HEK293 (cell line): ENCODE results near the gene BRCA2.

Experiments used
- CTCF ChIA-PET: fragments of 350-600 bp; formaldehyde crosslinking; extraction: SDS; loops from one replicate; lab custom pipeline; 2021; ENCODE audit warnings: antibody characterized with exemption; lab: Yijun Ruan, JAX
- POLR2A ChIA-PET: fragments of 300-600 bp; formaldehyde crosslinking; extraction: SDS; loops from one replicate; lab custom pipeline; 2020; ENCODE audit warnings: antibody characterized with exemption, inconsistent platforms; lab: Yijun Ruan, JAX
- H3K27ac ChIP-seq: fragments of 200-500 bp; sonication (Bioruptor generic); 2 replicates; pipeline ENCODE4 v1.5.1; 2014; ENCODE audit warnings: low read depth, low read length, control low read depth, inconsistent platforms; ENCODE audit errors: extremely low read depth
- H3K36me3 ChIP-seq, 2 experiments: fragments of 200-500 bp in 1 of 2; sonication (Bioruptor generic) in 1 of 2; 1 replicate in 1 of 2; 2 replicates in 1 of 2; pipeline ENCODE4 v1.5.1; 2014 to 2017; ENCODE audit warnings: inconsistent platforms in 2 of 2, low read length in 2 of 2; ENCODE audit not compliant: control insufficient read depth in 2 of 2, insufficient read depth in 1 of 2
- H3K4me1 ChIP-seq: fragments of 200-500 bp; sonication (Bioruptor generic); 2 replicates; pipeline ENCODE4 v1.5.1; 2014; ENCODE audit warnings: mild to moderate bottlenecking, low read length, inconsistent platforms; ENCODE audit not compliant: control insufficient read depth, insufficient read depth
- H3K4me3 ChIP-seq: 2 replicates; pipeline ENCODE4 v1.5.1; 2011; ENCODE audit warnings: low read depth, mild to moderate bottlenecking, control low read depth, low read length, moderate library complexity
- H3K9me3 ChIP-seq: fragments of 200-500 bp; sonication (Bioruptor generic); 2 replicates; pipeline ENCODE4 v1.5.1; 2014; ENCODE audit warnings: low read depth, low read length, inconsistent platforms; ENCODE audit not compliant: control insufficient read depth, insufficient read depth
- GLIS1 ChIP-seq: fragments of 450-650 bp; formaldehyde crosslinking; IDR thresholded peaks from 2 replicates; pipeline ENCODE4 v1.5.1; 2016; ENCODE audit warnings: missing biosample characterization, missing genetic modification characterization
- SP2 ChIP-seq: fragments of 450-650 bp; formaldehyde crosslinking; IDR thresholded peaks from 2 replicates; pipeline ENCODE4 v1.5.1; 2016; ENCODE audit warnings: missing biosample characterization, missing genetic modification characterization
- TCF7L2 ChIP-seq: IDR thresholded peaks from 2 replicates; pipeline ENCODE4 v1.6.1; 2011; ENCODE audit warnings: low read depth, mild to moderate bottlenecking, inconsistent platforms, low read length, moderate library complexity, borderline replicate concordance
- YY2 ChIP-seq: fragments of 450-650 bp; formaldehyde crosslinking; IDR thresholded peaks from 2 replicates; pipeline ENCODE4 v1.5.1; 2016; ENCODE audit warnings: missing biosample characterization, missing genetic modification characterization
- ZBTB1 ChIP-seq: fragments of 450-650 bp; formaldehyde crosslinking; IDR thresholded peaks from 2 replicates; pipeline ENCODE4 v1.5.1; 2016; ENCODE audit warnings: missing biosample characterization, missing genetic modification characterization
- ZFP37 ChIP-seq: fragments of 450-650 bp; formaldehyde crosslinking; IDR thresholded peaks from 2 replicates; pipeline ENCODE4 v1.5.1; 2016; ENCODE audit warnings: missing biosample characterization, missing genetic modification characterization
- ZNF10 ChIP-seq: fragments of 450-650 bp; formaldehyde crosslinking; IDR thresholded peaks from 2 replicates; pipeline ENCODE4 v1.5.1; 2017; ENCODE audit warnings: missing biosample characterization, missing genetic modification characterization
- ZNF146 ChIP-seq: fragments of 450-650 bp; formaldehyde crosslinking; IDR thresholded peaks from 2 replicates; pipeline ENCODE4 v1.5.1; 2016; ENCODE audit warnings: missing biosample characterization, missing genetic modification characterization
- ZNF16 ChIP-seq: fragments of 450-650 bp; formaldehyde crosslinking; IDR thresholded peaks from 2 replicates; pipeline ENCODE4 v1.5.1; 2016; ENCODE audit warnings: low read depth, missing biosample characterization, missing genetic modification characterization
- ZNF274 ChIP-seq, 2 experiments: fragments of 200-500 bp in 1 of 2; fragments of 450-650 bp in 1 of 2; sonication (Bioruptor generic) in 1 of 2; formaldehyde crosslinking in 1 of 2; IDR thresholded peaks; 2 replicates each; pipeline versions ENCODE4 v1.5.1 to v1.6.1; 2014 to 2016; ENCODE audit warnings: borderline replicate concordance in 1 of 2, inconsistent platforms in 1 of 2, low read length in 1 of 2, missing biosample characterization in 1 of 2, missing genetic modification characterization in 1 of 2
- ZNF37A ChIP-seq: fragments of 450-650 bp; IDR thresholded peaks from 2 replicates; pipeline ENCODE4 v1.5.1; 2018; ENCODE audit warnings: missing biosample characterization, missing genetic modification characterization
- ZNF658 ChIP-seq: fragments of 450-650 bp; formaldehyde crosslinking; IDR thresholded peaks from 2 replicates; pipeline ENCODE4; 2016; ENCODE audit warnings: missing biosample characterization, missing genetic modification characterization
- ZNF701 ChIP-seq: fragments of 450-650 bp; formaldehyde crosslinking; IDR thresholded peaks from 2 replicates; pipeline ENCODE4 v1.5.1; 2016; ENCODE audit warnings: missing biosample characterization, missing genetic modification characterization
- ZNF707 ChIP-seq: fragments of 450-650 bp; formaldehyde crosslinking; IDR thresholded peaks from 2 replicates; pipeline ENCODE4 v1.5.1; 2016; ENCODE audit warnings: missing biosample characterization, missing genetic modification characterization
- ZNF776 ChIP-seq: fragments of 450-650 bp; formaldehyde crosslinking; IDR thresholded peaks from 2 replicates; pipeline ENCODE4 v1.5.0; 2017; ENCODE audit warnings: missing biosample characterization, missing genetic modification characterization, borderline replicate concordance
- ZNF785 ChIP-seq: fragments of 450-650 bp; formaldehyde crosslinking; IDR thresholded peaks from 2 replicates; pipeline ENCODE4 v1.5.1; 2016; ENCODE audit warnings: missing biosample characterization, missing genetic modification characterization
- ZNF792 ChIP-seq: fragments of 450-650 bp; formaldehyde crosslinking; IDR thresholded peaks from 2 replicates; pipeline ENCODE4 v1.5.1; 2016; ENCODE audit warnings: missing biosample characterization, missing genetic modification characterization
- ZSCAN4 ChIP-seq: fragments of 450-650 bp; formaldehyde crosslinking; IDR thresholded peaks from 2 replicates; pipeline ENCODE4 v1.5.1; 2017; ENCODE audit warnings: missing biosample characterization, missing genetic modification characterization
- TF ChIP-seq, protein P1 (sequence below): fragments of 450-650 bp; formaldehyde crosslinking; IDR thresholded peaks from 2 replicates; pipeline ENCODE4 v1.5.1; 2017; ENCODE audit warnings: missing biosample characterization, mild to moderate bottlenecking, missing genetic modification characterization, moderate library complexity

The BRCA2 gene

DNA sequence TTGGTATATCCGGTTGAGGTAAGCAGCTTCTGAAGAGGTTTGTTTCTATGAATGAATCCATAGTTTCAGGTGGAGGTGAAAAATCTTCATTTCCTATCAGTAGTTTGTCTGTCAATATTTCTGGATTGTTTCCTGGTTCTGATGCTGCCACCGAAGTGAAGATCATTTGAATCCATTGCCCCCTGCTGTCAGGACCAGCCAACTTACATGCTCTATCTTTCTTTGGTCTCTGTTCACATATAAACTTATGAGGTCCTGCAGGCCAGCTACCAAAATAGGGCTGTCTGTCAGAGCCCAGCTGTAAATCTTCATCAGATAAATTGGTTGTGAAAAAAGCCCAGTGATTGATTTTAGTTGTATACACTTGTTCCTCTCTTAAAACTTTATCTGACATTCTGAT lies 127.8 kb downstream of the BRCA2 start:
- TF ChIP-seq ZBTB1, result no peak
- TF ChIP-seq ZNF146, result no peak
- no peak for TF ChIP-seq SP2 (tag by site-specific recombination)
- TF ChIP-seq GLIS1 (tag by site-specific recombination), result no peak
- TF ChIP-seq YY2 (tag by site-specific recombination), result no peak
- TF ChIP-seq ZNF658 (tag by site-specific recombination), result no peak
- no peak for TF ChIP-seq ZNF16 (tag by site-specific recombination)
- TF ChIP-seq ZFP37 (tag by site-specific recombination), result no peak
- no peak for TF ChIP-seq ZNF707 (tag by site-specific recombination)
- TF ChIP-seq ZNF792, result no peak
- H3K27ac ChIP-seq, result no peak overlapping the region
- CTCF ChIA-PET, result interaction anchor here (0.5 kb wide), 2 partner anchors 18 to 132 kb away, joined by 3 read pairs; no protein-coding TSS in a partner anchor
- H3K36me3 ChIP-seq, result peaks cover 0 to 13% of the 10 kb centered on the region in 2 experiments; a peak in 1 of 3 replicates
- H3K4me1 ChIP-seq, result no peaks in the 10 kb centered on the region
- H3K4me3 ChIP-seq, result no peak overlapping the region
- H3K9me3 ChIP-seq, result no peaks in the 10 kb centered on the region
- POLR2A ChIA-PET, result no interaction called here

DNA sequence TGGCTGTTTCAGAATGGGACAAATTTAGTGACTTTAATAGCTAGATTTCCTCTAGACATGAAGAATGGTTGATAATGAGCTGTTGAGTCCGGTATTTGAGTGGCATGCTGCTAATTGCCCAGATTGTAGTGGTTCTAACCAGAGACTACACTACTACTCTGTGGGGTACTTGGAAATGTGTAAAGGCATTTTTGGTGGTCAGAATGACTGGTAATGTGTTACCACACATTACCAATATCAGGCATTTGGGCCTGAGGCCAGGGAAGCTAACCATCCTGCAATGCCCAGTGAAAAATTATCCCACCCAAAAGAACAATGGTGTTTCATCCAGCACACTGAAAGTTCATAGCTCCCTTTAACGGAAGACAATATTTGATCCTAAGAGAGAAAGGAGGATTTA lies 130.2 kb downstream of the BRCA2 start:
- TF ChIP-seq ZNF701 (no peak), ZNF274 (IDR thresholded peaks at IDR 0.05; ENCODE audit: low read length) (no peak), ZNF274 (tag by site-specific recombination; IDR thresholded peaks at IDR 0.05; ENCODE audit: borderline replicate concordance) (no peak), ZSCAN4 (no peak), ZNF16 (tag by site-specific recombination) (no peak), ZNF776 (tag by site-specific recombination) (no peak), ZNF10 (no peak), ZNF785 (tag by site-specific recombination) (no peak), TCF7L2 (no peak)
- TF ChIP-seq, protein P1, sequence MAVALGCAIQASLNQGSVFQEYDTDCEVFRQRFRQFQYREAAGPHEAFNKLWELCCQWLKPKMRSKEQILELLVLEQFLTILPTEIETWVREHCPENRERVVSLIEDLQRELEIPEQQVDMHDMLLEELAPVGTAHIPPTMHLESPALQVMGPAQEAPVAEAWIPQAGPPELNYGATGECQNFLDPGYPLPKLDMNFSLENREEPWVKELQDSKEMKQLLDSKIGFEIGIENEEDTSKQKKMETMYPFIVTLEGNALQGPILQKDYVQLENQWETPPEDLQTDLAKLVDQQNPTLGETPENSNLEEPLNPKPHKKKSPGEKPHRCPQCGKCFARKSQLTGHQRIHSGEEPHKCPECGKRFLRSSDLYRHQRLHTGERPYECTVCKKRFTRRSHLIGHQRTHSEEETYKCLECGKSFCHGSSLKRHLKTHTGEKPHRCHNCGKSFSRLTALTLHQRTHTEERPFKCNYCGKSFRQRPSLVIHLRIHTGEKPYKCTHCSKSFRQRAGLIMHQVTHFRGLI (tag by site-specific recombination), result no peak
- Histone ChIP-seq H3K27ac (no peak overlapping the region), H3K4me1 (no peaks in the 10 kb centered on the region), H3K36me3 (peaks cover 0 to 9% of the 10 kb centered on the region in 2 experiments; a peak in 1 of 3 replicates), H3K9me3 (no peaks in the 10 kb centered on the region), H3K4me3 (no peak overlapping the region)
- POLR2A ChIA-PET, result no interaction called here
- CTCF ChIA-PET, result no interaction called here

DNA sequence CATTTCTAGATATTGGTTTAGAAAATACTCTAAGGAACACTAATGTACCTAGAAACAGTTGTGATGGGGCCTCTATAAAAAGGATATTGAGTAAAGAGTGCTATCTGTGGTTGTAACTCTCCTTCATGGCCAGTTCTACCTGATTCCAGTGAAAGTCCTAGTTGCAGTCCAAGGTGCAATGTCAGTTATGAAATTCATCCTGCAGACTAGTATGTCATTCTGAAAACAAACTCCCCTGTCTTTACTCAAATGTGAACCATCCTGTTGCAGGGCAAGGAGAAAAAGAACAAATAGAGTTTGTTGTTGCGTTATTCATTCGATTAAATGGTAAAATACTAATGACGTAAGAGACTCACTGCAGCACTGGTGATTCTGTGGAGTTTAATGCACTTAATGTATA lies 130.9 kb downstream of the BRCA2 start:
- CTCF ChIA-PET, result no interaction called here
- H3K4me1 ChIP-seq, result no peaks in the 10 kb centered on the region
- no peaks in the 10 kb centered on the region for H3K9me3 ChIP-seq
- no peak overlapping the region for H3K27ac ChIP-seq
- no peak overlapping the region for H3K4me3 ChIP-seq
- POLR2A ChIA-PET, result no interaction called here
- peaks cover 0 to 9% of the 10 kb centered on the region in 2 experiments; a peak in 2 of 3 replicates for H3K36me3 ChIP-seq
- no peak for TF ChIP-seq ZNF37A (tag by site-specific recombination)
